Measurements from ENCODE around the gene MAPK1.

Gene MAPK1

DNA sequence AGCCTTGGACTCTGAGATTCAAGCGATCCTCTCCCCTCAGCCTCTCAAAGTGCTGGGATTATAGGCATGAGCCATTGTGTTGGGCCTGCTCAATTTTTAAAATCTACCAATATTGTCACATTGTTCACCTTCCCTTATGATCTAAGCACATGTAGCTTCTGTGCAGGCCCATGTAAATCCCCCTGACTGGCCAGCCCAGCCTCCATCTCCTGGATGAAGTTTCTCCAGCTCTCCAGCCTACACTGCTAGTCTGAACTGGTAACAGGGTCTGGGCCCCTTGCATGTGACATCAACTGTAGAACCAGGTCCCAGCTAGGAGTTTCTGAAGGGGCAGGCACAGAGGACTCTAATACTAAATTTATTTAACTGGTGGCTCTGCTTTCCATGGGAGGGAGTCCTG lies 99.0 kb downstream of the MAPK1 start:
- H3K36me3 ChIP-seq (ENCODE audit: control insufficient read depth in 1 of 2, insufficient read depth in 2 of 2, low read length in 2 of 2): peaks cover 68 to 88% of the 10 kb centered on the region in 2 donors
- no peaks in the 10 kb centered on the region for H3K9me3 ChIP-seq (ENCODE audit: control insufficient read depth in 1 of 2, low read length in 2 of 2)
- peaks cover 0 to 8% of the 10 kb centered on the region in 2 donors for H3K4me1 ChIP-seq (ENCODE audit: control insufficient read depth in 1 of 2, insufficient read depth in 2 of 2, low read length in 2 of 2)
- H3K4me3 ChIP-seq (ENCODE audit: low read depth in 1 of 2, low read length in 2 of 2): no peak overlapping the region
- no peaks in the 10 kb centered on the region for H3K27me3 ChIP-seq (ENCODE audit: low read depth, low read length)
- no peak overlapping the region for H3K27ac ChIP-seq (ENCODE audit: low read length)

DNA sequence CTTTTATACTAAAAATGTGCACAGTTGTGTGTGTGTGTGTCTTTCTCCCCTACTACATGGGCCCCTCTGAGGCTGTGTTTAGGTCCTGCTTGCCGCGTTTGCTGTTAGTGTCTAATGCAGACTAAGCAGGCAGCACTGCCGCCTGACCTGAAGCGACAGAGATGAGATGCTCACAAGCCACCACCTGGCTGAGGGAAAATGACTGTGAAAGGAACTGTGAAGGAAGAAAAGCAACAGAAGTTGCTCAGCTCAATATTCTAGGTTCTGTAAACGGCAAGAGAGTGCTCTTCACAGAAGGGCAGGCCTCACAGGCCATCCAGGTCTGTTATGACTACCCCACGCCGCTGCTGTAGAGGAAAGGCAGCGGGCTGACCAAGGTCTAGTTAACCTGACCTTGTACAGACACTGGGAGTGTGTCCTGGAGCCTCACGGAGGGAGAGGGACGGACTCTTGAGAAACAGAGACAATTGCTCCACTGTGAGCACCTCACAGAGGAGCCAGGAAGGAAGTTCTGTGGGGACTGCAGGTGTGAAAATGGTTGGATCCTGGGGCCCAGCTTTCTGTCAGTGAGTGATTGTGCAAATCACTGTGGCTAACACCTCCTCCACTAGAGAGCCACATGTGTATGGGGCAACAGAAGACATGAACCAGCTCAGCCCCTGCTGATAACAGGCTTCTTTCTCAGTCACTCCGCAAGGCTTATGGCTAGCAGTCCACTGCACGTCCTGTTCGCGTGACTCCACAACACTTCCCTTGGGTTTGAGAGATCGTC lies 100.6 kb downstream of the MAPK1 start:
- Histone ChIP-seq H3K4me3 (ENCODE audit: low read depth in 1 of 2, low read length in 2 of 2) (no peak overlapping the region), H3K36me3 (ENCODE audit: control insufficient read depth in 1 of 2, insufficient read depth in 2 of 2, low read length in 2 of 2) (peaks cover 70 to 85% of the 10 kb centered on the region in 2 donors), H3K9me3 (ENCODE audit: control insufficient read depth in 1 of 2, low read length in 2 of 2) (no peaks in the 10 kb centered on the region), H3K27me3 (ENCODE audit: low read depth, low read length) (no peaks in the 10 kb centered on the region), H3K4me1 (ENCODE audit: control insufficient read depth in 1 of 2, insufficient read depth in 2 of 2, low read length in 2 of 2) (no peaks in the 10 kb centered on the region), H3K27ac (ENCODE audit: low read length) (no peak overlapping the region)

DNA sequence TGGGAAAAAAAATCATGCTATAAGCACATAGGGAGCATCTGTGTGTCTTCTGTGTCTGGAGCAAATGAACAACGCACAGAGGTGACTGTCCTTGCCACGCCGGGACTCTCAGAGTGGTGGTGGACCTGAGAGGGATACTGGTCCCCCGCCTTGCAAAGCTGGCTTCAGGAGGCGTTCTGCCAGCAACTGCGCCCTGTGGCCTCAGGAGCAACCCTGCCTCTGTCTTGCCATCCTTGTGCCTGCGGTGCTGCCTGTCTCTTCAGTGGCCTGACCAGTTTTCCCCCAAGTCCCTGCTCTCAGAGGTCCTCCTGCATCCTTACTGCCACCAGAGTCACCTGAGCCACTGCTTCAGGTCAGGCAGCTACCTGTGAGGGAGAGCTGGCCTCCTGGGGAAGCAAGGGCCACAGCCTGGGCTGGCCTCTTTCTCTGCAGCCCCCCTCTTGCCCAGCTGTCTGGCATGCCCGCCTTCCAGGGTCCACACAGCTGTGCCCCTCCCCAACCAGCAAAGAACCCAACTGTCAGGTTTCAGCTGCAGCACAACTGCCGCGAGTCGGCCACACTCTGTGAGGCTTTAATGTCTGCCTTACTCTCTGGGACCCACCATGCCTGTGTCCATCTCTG lies 101.4 kb downstream of the MAPK1 start:
- no peaks in the 10 kb centered on the region for H3K27me3 ChIP-seq (ENCODE audit: low read depth, low read length)
- no peaks in the 10 kb centered on the region for H3K4me1 ChIP-seq (ENCODE audit: control insufficient read depth in 1 of 2, insufficient read depth in 2 of 2, low read length in 2 of 2)
- H3K4me3 ChIP-seq (ENCODE audit: low read depth in 1 of 2, low read length in 2 of 2): no peak overlapping the region
- no peaks in the 10 kb centered on the region for H3K9me3 ChIP-seq (ENCODE audit: control insufficient read depth in 1 of 2, low read length in 2 of 2)
- H3K36me3 ChIP-seq (ENCODE audit: control insufficient read depth in 1 of 2, insufficient read depth in 2 of 2, low read length in 2 of 2): peaks cover 69 to 78% of the 10 kb centered on the region in 2 donors
- no peak overlapping the region for H3K27ac ChIP-seq (ENCODE audit: low read length)

DNA sequence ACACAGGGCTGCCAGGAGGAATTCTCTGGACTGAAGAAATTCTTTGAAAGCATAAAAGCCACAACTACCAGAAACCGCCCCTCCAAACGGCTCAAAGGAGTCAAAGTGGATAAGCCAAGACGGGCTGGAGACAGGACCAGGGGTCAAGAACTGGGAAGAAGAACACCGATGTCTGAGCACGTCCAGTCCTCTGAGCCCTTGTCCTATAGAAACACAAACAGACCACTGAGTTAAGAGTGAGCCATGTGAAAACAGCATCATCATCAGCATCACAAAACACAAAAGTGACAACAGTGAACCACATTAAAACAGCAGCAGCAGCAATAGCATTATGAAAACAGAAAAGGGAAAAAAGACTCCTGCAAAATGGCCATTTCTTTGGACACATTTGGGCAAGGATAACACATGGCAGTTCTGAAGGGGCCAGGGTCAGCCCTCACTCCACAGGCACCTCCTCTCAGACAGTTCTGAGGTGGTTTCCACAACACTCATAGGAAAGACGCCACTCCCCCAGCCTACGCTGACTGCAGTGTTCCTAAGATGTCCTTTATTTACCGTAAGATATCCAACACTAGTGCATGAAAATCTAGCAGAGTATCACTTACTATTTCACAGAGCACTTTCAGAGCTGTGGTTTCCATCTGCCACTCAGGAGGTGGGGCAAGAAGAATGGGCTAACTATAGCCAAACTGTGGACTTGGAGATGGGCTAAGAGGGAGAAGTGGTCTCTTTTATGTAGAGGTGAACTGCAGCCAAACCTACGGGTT lies 103.2 kb downstream of the MAPK1 start:
- Histone ChIP-seq H3K27ac (ENCODE audit: low read length) (no peak overlapping the region), H3K4me1 (ENCODE audit: control insufficient read depth in 1 of 2, insufficient read depth in 2 of 2, low read length in 2 of 2) (no peaks in the 10 kb centered on the region), H3K36me3 (ENCODE audit: control insufficient read depth in 1 of 2, insufficient read depth in 2 of 2, low read length in 2 of 2) (peaks cover 63 to 69% of the 10 kb centered on the region in 2 donors), H3K4me3 (ENCODE audit: low read depth in 1 of 2, low read length in 2 of 2) (no peak overlapping the region), H3K9me3 (ENCODE audit: control insufficient read depth in 1 of 2, low read length in 2 of 2) (no peaks in the 10 kb centered on the region), H3K27me3 (ENCODE audit: low read depth, low read length) (no peaks in the 10 kb centered on the region)

DNA sequence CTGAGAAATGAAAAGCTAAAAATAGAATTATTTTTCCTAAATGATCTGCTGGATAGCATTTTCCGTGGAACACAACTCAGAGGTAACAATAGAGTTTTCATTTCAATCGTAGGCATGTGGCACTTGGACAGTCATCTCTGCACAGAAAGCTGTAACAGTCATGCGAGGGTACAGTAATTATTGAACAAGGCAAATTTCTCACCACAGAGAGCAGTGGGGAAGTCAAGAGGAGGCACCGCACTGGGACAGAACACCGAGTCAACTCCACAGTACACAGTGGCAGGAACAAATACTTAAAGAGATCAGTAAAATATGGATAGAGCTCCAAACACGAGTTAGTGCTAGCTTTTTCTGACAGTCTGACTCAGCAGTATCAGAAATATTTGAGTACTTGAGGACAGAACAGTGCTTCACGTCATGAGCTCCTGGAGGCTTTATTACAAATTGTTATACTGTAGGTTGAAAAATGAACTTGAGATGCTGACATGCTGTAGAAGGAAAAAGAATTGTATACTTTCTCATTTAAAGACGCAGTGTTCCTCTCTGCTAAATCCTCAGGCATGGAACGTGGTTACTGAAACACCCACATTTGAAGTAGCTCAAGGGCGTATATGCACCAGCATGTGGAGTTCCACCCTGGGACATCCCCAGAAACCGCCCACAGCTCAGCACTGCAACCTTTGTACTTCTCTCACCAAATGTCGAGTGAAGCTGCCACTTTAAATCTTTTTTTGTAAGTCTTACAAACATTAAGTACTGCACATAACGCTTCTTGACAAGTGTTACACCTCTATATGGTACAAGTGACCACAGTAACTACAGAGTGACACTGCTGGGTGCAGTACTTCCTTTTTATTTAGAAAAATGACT lies 104.5 kb downstream of the MAPK1 start:
- Histone ChIP-seq H3K27ac (ENCODE audit: low read length) (no peak overlapping the region), H3K36me3 (ENCODE audit: control insufficient read depth in 1 of 2, insufficient read depth in 2 of 2, low read length in 2 of 2) (peaks cover 58% of the 10 kb centered on the region in 2 donors), H3K27me3 (ENCODE audit: low read depth, low read length) (no peaks in the 10 kb centered on the region), H3K4me1 (ENCODE audit: control insufficient read depth in 1 of 2, insufficient read depth in 2 of 2, low read length in 2 of 2) (no peaks in the 10 kb centered on the region), H3K9me3 (ENCODE audit: control insufficient read depth in 1 of 2, low read length in 2 of 2) (no peaks in the 10 kb centered on the region), H3K4me3 (ENCODE audit: low read depth in 1 of 2, low read length in 2 of 2) (no peak overlapping the region)

DNA sequence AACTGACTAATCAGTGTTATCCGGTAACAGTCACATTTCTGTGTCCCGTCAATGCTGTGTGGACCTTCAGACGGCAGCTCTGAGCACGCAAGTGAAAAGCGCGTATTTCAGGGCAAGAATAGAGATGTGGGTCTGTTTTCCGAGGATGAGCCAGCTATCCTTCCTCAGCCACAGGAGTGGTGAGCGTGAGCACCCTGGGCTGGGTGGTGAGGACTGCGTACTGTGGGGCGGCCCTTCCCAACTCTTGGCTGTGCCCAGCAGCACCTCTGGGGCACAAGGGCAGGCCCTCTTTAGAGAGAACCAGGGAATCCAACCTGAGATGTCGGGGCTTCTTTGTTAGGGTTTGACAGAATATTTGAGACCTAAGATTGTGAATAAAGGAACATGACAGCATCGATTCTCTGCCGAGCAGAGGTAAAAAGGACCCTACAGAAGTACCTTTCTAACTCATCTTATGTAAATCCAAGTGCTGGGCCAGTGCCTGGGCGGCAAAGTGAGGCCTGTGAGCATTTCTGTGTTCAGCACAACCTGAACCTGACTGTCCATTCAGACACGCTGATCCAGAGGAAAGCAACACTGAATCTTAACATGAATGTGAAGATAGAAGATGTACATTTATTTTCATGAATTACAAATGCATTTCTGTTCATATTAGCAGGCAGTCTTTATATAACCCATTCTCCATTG lies 105.3 kb downstream of the MAPK1 start:
- Histone ChIP-seq H3K9me3 (ENCODE audit: control insufficient read depth in 1 of 2, low read length in 2 of 2) (no peaks in the 10 kb centered on the region), H3K36me3 (ENCODE audit: control insufficient read depth in 1 of 2, insufficient read depth in 2 of 2, low read length in 2 of 2) (peaks cover 56 to 58% of the 10 kb centered on the region in 2 donors), H3K4me1 (ENCODE audit: control insufficient read depth in 1 of 2, insufficient read depth in 2 of 2, low read length in 2 of 2) (no peaks in the 10 kb centered on the region)

DNA sequence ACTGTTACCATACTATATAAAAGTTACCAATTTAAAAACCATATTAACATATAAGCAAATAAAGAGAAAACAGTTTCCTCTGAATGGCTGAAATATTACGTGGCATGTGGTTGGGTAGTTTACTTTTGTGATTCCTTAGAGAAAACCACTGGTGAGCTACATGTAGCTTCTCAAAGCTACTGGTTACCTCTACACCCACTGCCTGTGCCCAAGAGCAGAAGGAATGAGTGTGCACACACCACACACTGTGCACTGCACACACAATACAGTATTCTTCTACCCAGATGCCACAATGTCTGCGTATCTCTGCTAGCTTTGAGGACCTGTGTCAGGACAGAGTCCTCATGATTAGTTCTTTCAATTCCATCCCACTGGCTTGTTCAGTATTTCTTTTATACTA lies 106.4 kb downstream of the MAPK1 start:
- H3K36me3 ChIP-seq (ENCODE audit: control insufficient read depth in 1 of 2, insufficient read depth in 2 of 2, low read length in 2 of 2): peaks cover 52 to 58% of the 10 kb centered on the region in 2 donors

More for the DNA sequence above, 105.3 kb downstream of the MAPK1 start:
- Histone ChIP-seq H3K27me3 (ENCODE audit: low read depth, low read length) (no peaks in the 10 kb centered on the region), H3K4me3 (ENCODE audit: low read depth in 1 of 2, low read length in 2 of 2) (no peak overlapping the region), H3K27ac (ENCODE audit: low read length) (no peak overlapping the region)

DNA sequence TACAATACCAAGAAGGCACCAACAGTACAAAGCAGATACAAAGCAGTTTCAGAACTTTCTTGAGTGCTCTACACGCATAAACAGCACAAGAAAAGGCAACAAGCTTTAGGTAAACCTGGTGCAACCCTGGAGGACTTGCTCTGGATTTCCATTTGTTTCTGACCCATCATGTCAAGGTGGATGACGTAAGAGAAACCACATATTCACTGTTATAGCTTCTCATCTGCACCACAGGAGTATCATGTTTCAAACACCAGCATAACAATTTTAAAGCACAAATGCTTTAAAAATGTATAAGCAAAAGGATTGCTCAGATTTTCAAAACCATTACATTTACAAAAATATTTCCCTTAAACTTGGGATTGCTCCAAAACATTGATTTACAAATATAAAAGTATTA lies 106.8 kb downstream of the MAPK1 start:
- Histone ChIP-seq H3K4me3 (ENCODE audit: low read depth in 1 of 2, low read length in 2 of 2) (no peak overlapping the region), H3K36me3 (ENCODE audit: control insufficient read depth in 1 of 2, insufficient read depth in 2 of 2, low read length in 2 of 2) (peaks cover 49 to 56% of the 10 kb centered on the region in 2 donors), H3K27ac (ENCODE audit: low read length) (no peak overlapping the region), H3K9me3 (ENCODE audit: control insufficient read depth in 1 of 2, low read length in 2 of 2) (no peaks in the 10 kb centered on the region), H3K27me3 (ENCODE audit: low read depth, low read length) (no peaks in the 10 kb centered on the region), H3K4me1 (ENCODE audit: control insufficient read depth in 1 of 2, insufficient read depth in 2 of 2, low read length in 2 of 2) (no peaks in the 10 kb centered on the region)

More for the DNA sequence above, 106.4 kb downstream of the MAPK1 start:
- Histone ChIP-seq H3K27ac (ENCODE audit: low read length) (no peak overlapping the region), H3K4me1 (ENCODE audit: control insufficient read depth in 1 of 2, insufficient read depth in 2 of 2, low read length in 2 of 2) (no peaks in the 10 kb centered on the region), H3K27me3 (ENCODE audit: low read depth, low read length) (no peaks in the 10 kb centered on the region), H3K9me3 (ENCODE audit: control insufficient read depth in 1 of 2, low read length in 2 of 2) (no peaks in the 10 kb centered on the region), H3K4me3 (ENCODE audit: low read depth in 1 of 2, low read length in 2 of 2) (no peak overlapping the region)

DNA sequence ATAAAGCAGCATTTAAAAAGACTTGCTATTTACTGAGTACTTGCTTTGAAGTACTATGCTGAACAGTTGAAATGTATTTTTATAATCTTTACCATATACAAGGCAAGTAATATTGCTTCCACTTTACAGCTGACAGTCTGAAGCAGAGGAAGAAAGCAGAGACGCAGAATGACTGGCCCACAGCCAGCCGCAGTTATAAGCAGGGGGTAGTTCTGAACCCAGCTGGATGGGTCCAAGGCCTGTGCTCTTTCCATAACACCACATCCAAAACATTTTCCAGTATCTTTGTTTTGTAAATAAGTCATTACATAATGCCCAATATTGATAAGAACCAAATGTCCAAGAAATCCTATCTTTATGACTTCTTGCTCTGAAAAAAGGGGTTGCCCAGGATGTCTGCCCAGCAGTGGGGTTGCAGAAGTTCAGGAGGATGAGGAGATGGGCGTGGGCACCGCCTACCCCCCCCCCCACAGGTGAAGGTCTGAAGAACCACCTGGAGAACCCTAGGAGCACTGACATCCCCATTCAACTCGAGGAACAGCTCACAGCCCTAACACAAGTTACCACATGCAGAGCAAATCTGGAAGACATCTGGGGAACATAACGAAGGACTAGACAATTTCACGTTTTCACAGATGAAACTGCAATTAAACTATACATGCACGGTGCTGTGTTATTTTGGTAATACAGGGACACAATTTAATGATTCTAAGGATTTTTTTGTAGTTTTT lies 107.6 kb downstream of the MAPK1 start:
- Histone ChIP-seq H3K9me3 (ENCODE audit: control insufficient read depth in 1 of 2, low read length in 2 of 2) (no peaks in the 10 kb centered on the region), H3K36me3 (ENCODE audit: control insufficient read depth in 1 of 2, insufficient read depth in 2 of 2, low read length in 2 of 2) (peaks cover 41 to 47% of the 10 kb centered on the region in 2 donors), H3K27me3 (ENCODE audit: low read depth, low read length) (no peaks in the 10 kb centered on the region), H3K4me3 (ENCODE audit: low read depth in 1 of 2, low read length in 2 of 2) (no peak overlapping the region), H3K27ac (ENCODE audit: low read length) (no peak overlapping the region), H3K4me1 (ENCODE audit: control insufficient read depth in 1 of 2, insufficient read depth in 2 of 2, low read length in 2 of 2) (no peaks in the 10 kb centered on the region)

DNA sequence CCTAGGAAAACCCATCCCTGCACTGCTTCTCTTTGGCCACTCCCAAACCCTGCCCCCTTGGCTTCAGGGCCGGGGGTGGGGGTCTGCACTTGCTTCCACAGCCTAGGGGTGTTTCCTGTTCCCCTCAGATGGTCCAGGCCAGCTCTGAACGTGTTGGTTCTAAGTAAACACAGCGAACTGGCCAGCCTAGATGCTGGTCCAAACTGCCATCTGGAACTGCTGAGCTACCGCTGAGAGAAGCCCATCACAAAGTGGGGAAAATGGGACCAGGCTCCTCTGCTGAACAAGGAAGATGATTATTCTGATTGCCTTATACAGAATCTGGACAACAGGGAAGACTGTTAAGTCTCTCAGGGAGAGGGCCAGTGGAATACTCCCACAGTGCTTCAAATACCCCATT lies 108.4 kb downstream of the MAPK1 start:
- Histone ChIP-seq H3K4me3 (ENCODE audit: low read depth in 1 of 2, low read length in 2 of 2) (no peak overlapping the region), H3K27ac (ENCODE audit: low read length) (no peak overlapping the region), H3K9me3 (ENCODE audit: control insufficient read depth in 1 of 2, low read length in 2 of 2) (no peaks in the 10 kb centered on the region), H3K4me1 (ENCODE audit: control insufficient read depth in 1 of 2, insufficient read depth in 2 of 2, low read length in 2 of 2) (peaks cover 0 to 7% of the 10 kb centered on the region in 2 donors), H3K36me3 (ENCODE audit: control insufficient read depth in 1 of 2, insufficient read depth in 2 of 2, low read length in 2 of 2) (peaks cover 35 to 41% of the 10 kb centered on the region in 2 donors), H3K27me3 (ENCODE audit: low read depth, low read length) (no peaks in the 10 kb centered on the region)

Measured in muscle layer of duodenum (tissue), 2 donors.